ENCODE measurements around the gene ECHS1.
"Not testable (repeated sequence)": the region's sequence is repeated elsewhere in the genome, so short reads cannot be mapped to it uniquely, and the experiment has no call there.

Gene ECHS1

DNA sequence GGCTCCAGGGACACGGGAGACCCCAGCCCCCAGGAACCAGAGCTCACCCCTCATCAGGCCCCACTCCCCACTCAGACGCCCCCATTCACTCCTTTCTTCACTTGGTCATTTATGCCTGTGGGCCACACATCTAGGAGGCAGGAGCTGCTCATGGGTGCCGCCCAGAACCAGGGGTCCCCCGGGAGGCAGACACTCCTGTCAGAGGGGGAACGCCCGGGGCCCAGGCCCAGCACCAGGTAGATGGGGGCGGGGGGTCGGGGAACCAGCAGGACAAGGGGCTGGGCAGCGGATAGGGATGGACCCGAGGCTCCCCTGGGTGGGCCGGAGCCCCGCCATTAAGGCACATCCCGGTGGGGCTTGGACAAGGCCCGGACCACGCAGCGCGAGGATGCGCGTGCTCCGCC lies 48.3 kb downstream of the ECHS1 start:
- no peak for DNase-seq (ENCODE audit: low read depth in 2 of 2)

DNA sequence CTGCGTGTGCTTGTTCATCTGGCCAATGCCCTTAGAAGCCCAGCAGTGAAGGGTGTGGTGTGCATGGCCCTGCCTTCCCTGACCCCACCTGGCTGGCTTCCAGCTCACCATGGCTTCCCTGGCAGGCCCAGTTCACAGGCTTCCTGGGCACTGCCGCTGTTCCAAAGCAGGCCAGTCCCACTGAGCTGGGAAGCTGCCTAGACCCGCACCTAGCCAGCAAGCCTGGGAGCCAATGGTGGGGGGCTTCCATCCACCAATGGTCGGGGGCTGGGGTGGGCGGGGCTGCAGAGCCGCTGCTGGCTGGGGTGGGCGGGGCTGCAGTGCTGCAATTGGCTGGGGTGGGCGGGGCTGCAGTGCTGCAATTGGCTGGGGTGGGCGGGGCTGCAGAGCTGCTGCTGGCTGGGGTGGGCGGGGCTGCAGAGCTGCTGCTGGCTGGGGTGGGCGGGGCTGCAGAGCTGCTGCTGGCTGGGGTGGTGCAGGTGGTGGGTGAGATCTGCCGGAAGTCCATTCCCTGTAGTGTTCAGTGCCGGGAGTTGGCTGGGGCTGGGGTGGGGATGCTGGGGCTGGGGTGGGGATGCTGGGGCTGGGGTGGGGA lies 48.9 kb downstream of the ECHS1 start:
- DNase-seq (ENCODE audit: low read depth in 2 of 2) = no peak

- DNase-seq (ENCODE audit: low read depth in 2 of 2) = not testable (repeated sequence)
Measured at GRCh38 chr10:133322064-133322709, 51.0 kb downstream of the ECHS1 start.

GRCh38 chr10:133320852-133321422 lies 52.2 kb downstream of the ECHS1 start:
- DNase-seq (ENCODE audit: low read depth in 2 of 2) = not testable (repeated sequence)

DNA sequence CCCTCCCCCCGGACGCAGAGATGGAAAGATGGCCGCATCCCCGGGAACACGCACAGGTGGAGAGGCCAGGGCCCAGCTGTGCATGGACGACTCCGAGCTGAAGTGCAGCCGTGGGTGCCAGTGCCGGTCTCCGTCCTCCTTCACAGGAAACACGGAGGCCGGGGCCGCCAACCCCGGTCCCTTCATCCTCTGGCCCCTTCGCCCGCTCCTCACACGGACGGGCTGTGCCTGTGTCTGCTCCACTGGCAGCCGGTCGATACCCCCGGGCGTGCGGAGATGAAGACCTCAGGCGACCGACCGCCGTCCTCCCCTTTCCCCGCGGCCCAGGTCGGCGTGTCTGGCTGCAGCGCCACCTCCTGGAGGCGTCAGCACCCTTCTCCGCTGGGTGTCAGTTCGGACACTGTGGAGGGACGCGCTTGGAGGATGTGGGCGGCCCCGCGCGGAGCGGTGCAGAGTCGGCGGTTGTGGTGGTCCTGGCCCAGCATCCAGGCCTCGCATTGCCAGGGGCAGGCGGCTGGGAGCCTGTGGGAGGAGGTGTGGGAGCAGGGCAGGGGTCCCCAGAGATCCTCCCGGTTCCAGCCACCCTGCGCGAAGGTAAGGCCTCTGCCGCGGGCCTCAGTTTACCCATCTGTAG lies 54.5 kb downstream of the ECHS1 start:
- DNase-seq (ENCODE audit: low read depth in 2 of 2) = no peak

- DNase-seq (ENCODE audit: low read depth in 2 of 2) = no peak
Measured at GRCh38 chr10:133316732-133317131, 56.4 kb downstream of the ECHS1 start.

GRCh38 chr10:133316266-133316665 lies 56.9 kb downstream of the ECHS1 start:
- no peak for DNase-seq (ENCODE audit: low read depth in 2 of 2)

DNA sequence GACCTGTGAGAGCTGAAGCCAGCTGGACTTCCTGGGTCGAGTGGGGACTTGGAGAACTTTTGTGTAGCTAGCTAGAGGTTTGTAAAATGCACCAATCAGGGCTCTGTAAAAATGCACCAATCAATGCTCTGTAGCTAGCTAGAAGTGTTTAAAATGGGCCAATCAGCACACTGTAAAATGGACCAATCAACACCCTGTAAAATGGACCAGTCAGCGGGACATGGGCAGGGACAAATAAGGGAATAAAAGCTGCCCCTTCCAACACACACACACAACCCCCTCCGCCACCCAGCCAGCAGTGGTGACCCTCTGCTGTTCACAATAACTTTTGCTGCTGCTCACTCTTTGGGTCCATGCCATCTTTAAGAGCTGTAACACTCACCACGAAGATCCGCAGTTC lies 57.3 kb downstream of the ECHS1 start:
- no peak for DNase-seq (ENCODE audit: low read depth in 2 of 2)

DNA sequence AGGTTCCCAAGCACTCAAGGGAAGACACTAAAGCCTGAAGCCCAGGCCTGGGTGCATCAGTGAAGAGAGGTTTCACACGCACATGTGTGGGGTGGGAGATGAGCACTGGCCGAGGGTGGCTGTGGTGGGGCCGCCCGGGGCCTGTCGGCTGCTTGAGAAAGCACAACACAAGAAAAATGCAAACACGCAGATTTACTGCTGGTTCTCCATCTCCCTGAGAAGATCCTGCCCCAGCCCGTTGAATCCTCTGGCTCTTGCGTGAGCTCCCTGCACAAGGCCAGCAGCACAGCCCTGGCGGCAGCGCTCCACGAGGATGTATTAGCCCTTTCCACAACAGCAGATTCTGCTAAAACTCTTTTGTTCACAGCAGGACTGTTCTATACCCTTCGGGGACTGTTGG lies 58.2 kb downstream of the ECHS1 start:
- DNase-seq (ENCODE audit: low read depth in 2 of 2) = no peak

DNA sequence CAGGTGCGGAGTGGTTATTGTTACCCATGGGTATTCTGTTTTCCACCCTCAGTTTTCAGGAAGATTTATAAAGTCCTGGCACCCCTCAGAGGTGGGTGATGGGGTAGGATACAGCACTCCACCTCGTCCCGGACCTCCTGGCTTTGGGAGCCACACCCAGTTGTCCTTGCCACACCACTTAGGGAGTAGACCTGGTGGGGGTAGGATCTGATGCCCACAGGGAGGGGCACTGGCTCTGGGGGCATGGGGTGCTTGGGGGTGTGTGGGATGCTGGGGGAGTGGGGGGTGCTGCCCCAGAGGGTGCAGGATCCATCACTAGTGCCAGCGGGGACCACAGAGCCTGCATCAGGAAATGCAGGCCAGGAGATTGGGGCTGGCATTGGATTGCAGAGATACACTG lies 60.0 kb downstream of the ECHS1 start:
- DNase-seq (ENCODE audit: low read depth in 2 of 2) = no peak

GRCh38 chr10:133312769-133313145 lies 60.4 kb downstream of the ECHS1 start:
- no peak for DNase-seq (ENCODE audit: low read depth in 2 of 2)

Data from stimulated activated CD8-positive, alpha-beta memory T cell treated with anti-CD3 and anti-CD28 coated beads, Interleukin-15, amount 100 ng/mL, for 4 hours (primary cell).